Gastroesophageal sphincter (tissue), 4 donors: ENCODE results near the gene MRPL42. TPM values are rescaled to one million over a fixed set of nuclear protein-coding genes. Genes with fewer than 3 reads are reported as not detected.
"Not testable (repeated sequence)": the region's sequence is repeated elsewhere in the genome, so short reads cannot be mapped to it uniquely, and the experiment has no call there.

Source experiments
- ATAC-seq: fragments of 150-250 bp; one replicate; pipeline ENCODE4 v1.9.1; 2016; ENCODE audit warnings: mild to moderate bottlenecking, moderate library complexity
- H3K27ac ChIP-seq, 4 donors: fragments of 200-600 bp; sonication (generic) in 3 of 4; 1 replicate in 3 of 4; 2 replicates in 1 of 4; pipeline ENCODE4 v1.5.1; 2016 to 2019
- H3K27me3 ChIP-seq: fragments of 200-600 bp; sonication (generic); one replicate; pipeline ENCODE4 v1.5.1; 2019
- H3K36me3 ChIP-seq, 2 donors: fragments of 200-600 bp; sonication (generic); one replicate each; pipeline ENCODE4 v1.5.1; 2019; ENCODE audit warnings: control low read depth in 1 of 2
- H3K4me1 ChIP-seq, 3 donors: fragments of 200-600 bp; sonication (generic); 1 replicate in 2 of 3; 2 replicates in 1 of 3; pipeline ENCODE4 v1.5.1; 2016 to 2019; ENCODE audit warnings: control low read depth in 2 of 3
- H3K4me3 ChIP-seq, 2 donors: fragments of 200-600 bp; sonication (generic); one replicate each; pipeline ENCODE4 v1.5.1; 2019; ENCODE audit warnings: mild to moderate bottlenecking in 1 of 2, moderate library complexity in 1 of 2
- H3K9me3 ChIP-seq, 3 donors: fragments of 200-600 bp; sonication (generic); one replicate each; pipeline ENCODE4 v1.5.1; 2017 to 2019; ENCODE audit warnings: control low read depth in 2 of 3
- EP300 ChIP-seq: sonication (generic); formaldehyde crosslinking; IDR thresholded peaks from one replicate; pipeline ENCODE4 v1.6.1; 2017; ENCODE audit warnings: antibody characterized with exemption, mild to moderate bottlenecking
- POLR2A ChIP-seq, 2 donors: fragments of 450-650 bp; IDR thresholded peaks; one replicate each; pipeline ENCODE4 v1.6.1; 2017; ENCODE audit warnings: antibody characterized with exemption in 2 of 2, mild to moderate bottlenecking in 2 of 2, moderate library complexity in 1 of 2
- POLR2AphosphoS5 ChIP-seq: sonication (generic); formaldehyde crosslinking; IDR thresholded peaks from one replicate; pipeline ENCODE4 v1.6.1; 2017; ENCODE audit warnings: antibody characterized with exemption
- WGBS, 2 donors: methylation state at CpG; one replicate each; pipeline ENCODE4 v1.1.5; 2018; ENCODE audit warnings: low coverage in 1 of 2; 5-methylcytosine and 5-hydroxymethylcytosine counted together
- total RNA-seq, 4 donors: library from RNA; depleted of rRNA; stranded (reverse); fragments of >200 nt; gene quantifications; one replicate each; pipeline ENCODE4 v1.1.0, GENCODE V29; 2016
- TF ChIP-seq, protein P1 (sequence below), 4 experiments: fragments of 200-600 bp in 2 of 4; fragments of 450-650 bp in 2 of 4; sonication (generic) in 1 of 4; IDR thresholded peaks; one replicate each; pipeline ENCODE4 v1.5.1; 2017 to 2019; ENCODE audit warnings: antibody characterized with exemption in 4 of 4, mild to moderate bottlenecking in 2 of 4, moderate library complexity in 2 of 4

MRPL42 gene
- total RNA-seq, 4 donors from 2014 or later: 40.3 to 52.9 (median 46.2) TPM

DNA sequence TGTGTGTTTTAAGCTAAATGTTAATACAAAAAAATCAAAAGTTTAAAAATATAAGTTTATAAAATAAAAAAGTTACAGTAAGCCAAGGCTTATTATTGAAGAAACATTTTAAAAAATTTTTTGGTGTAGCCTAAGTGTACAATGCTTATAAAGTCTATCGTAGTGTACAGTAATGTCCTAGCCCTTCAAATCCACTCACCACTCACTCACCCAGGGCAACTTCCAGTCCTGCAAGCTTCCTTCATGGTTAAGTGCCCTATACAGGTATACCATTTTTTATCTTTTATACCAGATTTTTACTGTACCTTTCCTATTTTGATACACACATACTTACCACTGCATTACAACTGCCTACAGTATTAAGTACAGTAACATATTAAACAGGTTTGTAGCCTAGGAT lies 37.5 kb upstream of the MRPL42 start:
- H3K4me1 ChIP-seq: peaks cover 7 to 94% (median 25%) of the 10 kb centered on the region in 3 donors
- TF ChIP-seq, protein P1, sequence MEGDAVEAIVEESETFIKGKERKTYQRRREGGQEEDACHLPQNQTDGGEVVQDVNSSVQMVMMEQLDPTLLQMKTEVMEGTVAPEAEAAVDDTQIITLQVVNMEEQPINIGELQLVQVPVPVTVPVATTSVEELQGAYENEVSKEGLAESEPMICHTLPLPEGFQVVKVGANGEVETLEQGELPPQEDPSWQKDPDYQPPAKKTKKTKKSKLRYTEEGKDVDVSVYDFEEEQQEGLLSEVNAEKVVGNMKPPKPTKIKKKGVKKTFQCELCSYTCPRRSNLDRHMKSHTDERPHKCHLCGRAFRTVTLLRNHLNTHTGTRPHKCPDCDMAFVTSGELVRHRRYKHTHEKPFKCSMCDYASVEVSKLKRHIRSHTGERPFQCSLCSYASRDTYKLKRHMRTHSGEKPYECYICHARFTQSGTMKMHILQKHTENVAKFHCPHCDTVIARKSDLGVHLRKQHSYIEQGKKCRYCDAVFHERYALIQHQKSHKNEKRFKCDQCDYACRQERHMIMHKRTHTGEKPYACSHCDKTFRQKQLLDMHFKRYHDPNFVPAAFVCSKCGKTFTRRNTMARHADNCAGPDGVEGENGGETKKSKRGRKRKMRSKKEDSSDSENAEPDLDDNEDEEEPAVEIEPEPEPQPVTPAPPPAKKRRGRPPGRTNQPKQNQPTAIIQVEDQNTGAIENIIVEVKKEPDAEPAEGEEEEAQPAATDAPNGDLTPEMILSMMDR (IDR thresholded peaks at IDR 0.05): no peak
- TF ChIP-seq POLR2AphosphoS5: no peak
- no peak for TF ChIP-seq POLR2A (IDR thresholded peaks at IDR 0.05)
- TF ChIP-seq EP300: no peak
- H3K9me3 ChIP-seq: no peaks in the 10 kb centered on the region
- ATAC-seq: no peak
- H3K27me3 ChIP-seq: no peaks in the 10 kb centered on the region
- H3K27ac ChIP-seq: peak overlapping the region in 1 of 4 donors; percentile 21
- H3K36me3 ChIP-seq: no peaks in the 10 kb centered on the region
- no peak overlapping the region for H3K4me3 ChIP-seq
- 71 to 75% methylated on average over 1 of the region's 1 CpG for WGBS, 2 donors

DNA sequence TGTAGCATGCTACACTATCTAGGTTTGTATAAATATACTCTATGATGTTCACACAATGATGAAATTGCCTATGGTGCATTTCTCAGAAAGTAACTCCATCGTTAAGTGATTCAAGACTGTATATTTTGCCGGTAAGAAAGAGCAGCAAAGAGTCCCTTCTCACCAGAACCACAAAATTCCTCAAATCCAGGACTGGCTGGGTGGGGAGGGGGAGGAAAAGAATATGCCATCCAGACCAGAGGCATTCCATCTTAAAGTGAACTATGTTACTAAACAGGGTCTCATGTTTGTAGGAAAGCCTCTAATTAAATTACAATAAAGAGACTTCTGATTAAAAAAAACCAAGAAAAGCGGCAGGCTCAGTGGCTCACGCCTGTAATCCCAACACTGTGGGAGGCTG lies 37.0 kb upstream of the MRPL42 start:
- Histone ChIP-seq H3K4me1 (peaks cover 5 to 94% (median 23%) of the 10 kb centered on the region in 3 donors), H3K9me3 (no peaks in the 10 kb centered on the region), H3K4me3 (no peak overlapping the region), H3K36me3 (no peaks in the 10 kb centered on the region), H3K27ac (peak overlapping the region in 1 of 4 donors; percentile 21), H3K27me3 (no peaks in the 10 kb centered on the region)
- ATAC-seq: no peak
- WGBS, 2 donors: 85 to 93% methylated on average over 4 of the region's 4 CpGs
- no peak for TF ChIP-seq POLR2A (IDR thresholded peaks at IDR 0.05)
- no peak for TF ChIP-seq EP300
- no peak for TF ChIP-seq POLR2AphosphoS5
- TF ChIP-seq, protein P1 (IDR thresholded peaks at IDR 0.05): no peak

DNA sequence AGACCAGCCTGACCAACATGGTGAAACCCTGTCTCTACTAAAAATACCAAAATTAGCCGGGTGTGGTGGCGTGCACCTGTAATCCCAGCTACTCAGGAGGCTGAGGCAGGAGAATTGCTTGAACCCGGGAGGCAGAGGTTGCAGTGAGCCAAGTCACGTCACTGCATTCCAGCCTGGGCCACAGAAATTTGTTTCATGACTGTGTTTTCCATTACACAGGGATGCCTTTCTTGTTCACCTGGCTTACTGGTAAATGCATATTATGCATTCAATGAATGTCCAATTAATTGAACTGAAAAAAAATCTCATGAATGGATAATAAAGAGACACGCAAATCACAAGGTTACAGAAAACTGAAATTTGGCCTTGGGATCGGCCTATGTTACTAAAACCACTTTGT lies 35.3 kb upstream of the MRPL42 start:
- H3K4me1 ChIP-seq: peaks cover 3 to 94% (median 15%) of the 10 kb centered on the region in 3 donors
- not testable (repeated sequence) for H3K36me3 ChIP-seq, H3K27me3 ChIP-seq, H3K4me3 ChIP-seq, ATAC-seq, H3K9me3 ChIP-seq
- 85% methylated on average over 6 of the region's 6 CpGs for WGBS, 2 donors
- H3K27ac ChIP-seq: peak overlapping the region in 3 of 4 donors; percentile 19 to 55 (median 40)

DNA sequence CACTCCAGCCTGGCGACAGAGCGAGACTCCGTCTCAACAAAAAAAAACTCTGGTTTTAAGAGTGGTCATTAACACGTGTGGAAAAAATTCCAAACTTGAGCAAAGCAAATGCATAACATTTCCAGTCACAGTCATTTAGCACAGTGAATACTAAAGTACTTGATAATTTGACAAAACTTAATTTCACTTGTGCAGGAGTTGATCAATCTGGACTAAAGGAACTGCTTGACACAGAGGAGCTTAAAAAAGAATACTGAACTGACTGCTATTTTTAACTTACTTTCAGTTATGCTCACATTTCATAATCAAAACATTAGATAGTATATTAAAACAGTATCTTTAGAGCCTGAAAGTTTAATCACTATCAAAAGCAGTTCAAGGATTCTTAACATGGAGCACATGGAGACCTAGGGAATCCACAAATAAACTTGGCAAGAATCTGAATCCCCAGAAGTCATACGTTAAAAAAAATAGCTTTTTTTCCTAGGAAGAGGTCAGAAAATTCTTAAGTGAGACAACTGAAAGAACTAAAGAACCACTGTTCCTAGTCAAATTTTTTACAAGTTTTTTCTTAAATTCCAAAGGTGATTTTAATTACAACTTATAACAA lies 33.0 kb upstream of the MRPL42 start:
- peak overlapping the region; percentile 8 to 21 for H3K4me3 ChIP-seq
- ATAC-seq: no peak
- no peaks in the 10 kb centered on the region for H3K27me3 ChIP-seq
- H3K36me3 ChIP-seq: no peaks in the 10 kb centered on the region
- H3K27ac ChIP-seq: peak overlapping the region; percentile 60 to 74 (median 64)
- WGBS, 2 donors: 7 to 13% methylated on average over 5 of the region's 5 CpGs
- H3K9me3 ChIP-seq: no peaks in the 10 kb centered on the region
- TF ChIP-seq POLR2A (IDR thresholded peaks at IDR 0.05): no peak
- H3K4me1 ChIP-seq: peaks cover 3 to 94% (median 19%) of the 10 kb centered on the region in 3 donors

DNA sequence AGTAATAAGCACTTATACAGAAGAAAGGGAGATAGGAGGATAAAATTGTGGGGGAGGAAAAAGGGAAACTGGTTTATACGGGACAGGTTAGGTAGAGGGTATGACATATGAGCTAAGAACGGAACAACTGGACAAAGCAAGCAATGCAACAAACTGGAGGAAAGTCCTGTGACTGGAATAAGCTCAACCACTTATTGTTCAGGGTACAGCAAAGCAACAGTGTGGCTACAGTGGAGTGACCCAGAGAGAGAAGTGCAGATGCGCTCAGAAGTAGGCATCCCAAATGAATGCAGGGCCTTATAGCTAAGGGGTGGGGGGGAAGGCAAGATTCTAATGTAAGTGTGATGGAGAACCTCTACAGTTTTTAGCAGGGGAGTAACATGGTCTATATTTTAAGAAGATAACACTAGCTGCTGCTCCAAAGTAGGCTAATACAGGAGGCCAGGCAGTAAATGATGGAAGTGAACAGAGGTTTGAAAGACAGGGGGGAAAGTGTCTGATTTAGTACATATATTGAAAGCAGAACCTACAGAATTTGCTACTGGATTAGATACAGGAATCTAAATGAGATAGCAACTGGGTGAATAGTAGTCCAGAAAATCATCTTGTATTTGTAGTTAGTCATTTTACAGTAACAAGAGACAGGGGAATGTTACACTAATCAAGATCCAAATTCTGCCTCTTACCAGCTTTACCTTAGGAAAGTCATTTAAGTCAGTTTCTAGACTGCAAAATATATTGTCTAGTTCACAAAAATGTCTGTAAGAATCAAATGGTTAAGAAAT lies 28.9 kb upstream of the MRPL42 start:
- no peak overlapping the region for H3K27ac ChIP-seq
- peaks cover 3 to 86% (median 22%) of the 10 kb centered on the region in 3 donors for H3K4me1 ChIP-seq
- WGBS, 2 donors: 57 to 70% methylated on average over 3 of the region's 3 CpGs
- H3K4me3 ChIP-seq: no peak overlapping the region
- TF ChIP-seq EP300 (no peak), POLR2A (IDR thresholded peaks at IDR 0.05) (no peak), POLR2AphosphoS5 (no peak)
- TF ChIP-seq, protein P1 (IDR thresholded peaks at IDR 0.05): no peak
- H3K27me3 ChIP-seq: no peaks in the 10 kb centered on the region
- no peak for ATAC-seq
- H3K36me3 ChIP-seq: no peaks in the 10 kb centered on the region
- H3K9me3 ChIP-seq: no peaks in the 10 kb centered on the region
